Fibroblast of lung (primary cell): ENCODE results near the gene ATG4B. TPM values are rescaled to one million over a fixed set of nuclear protein-coding genes. Genes with fewer than 3 reads are reported as not detected.

Experiments
- DNase-seq, 2 donors: peaks; one replicate each; pipeline versions ENCODE4 v3.0.0 to v3.0.0-alpha.2; 2010; ENCODE audit warnings: low read depth in 2 of 2
- H2AFZ ChIP-seq: 2 replicates; pipeline ENCODE4 v1.5.1; 2012; ENCODE audit warnings: low read length, control low read depth, inconsistent platforms
- H3K27ac ChIP-seq: 2 replicates; pipeline ENCODE4 v1.5.1; 2011; ENCODE audit warnings: low read length, control low read depth; ENCODE audit not compliant: insufficient read depth
- H3K27me3 ChIP-seq: 2 replicates; pipeline ENCODE4 v1.5.1; 2011; ENCODE audit warnings: mild to moderate bottlenecking, low read length; ENCODE audit not compliant: control insufficient read depth, insufficient read depth
- H3K36me3 ChIP-seq: 2 replicates; pipeline ENCODE4 v1.5.1; 2011; ENCODE audit warnings: low read length; ENCODE audit not compliant: control insufficient read depth, insufficient read depth
- H3K4me1 ChIP-seq: 2 replicates; pipeline ENCODE4 v1.5.1; 2011; ENCODE audit warnings: low read length; ENCODE audit not compliant: control insufficient read depth, insufficient read depth; ENCODE audit errors: extremely low read depth
- H3K4me2 ChIP-seq: 2 replicates; pipeline ENCODE4 v1.5.1; 2011; ENCODE audit warnings: low read length, control low read depth; ENCODE audit not compliant: insufficient read depth; ENCODE audit errors: extremely low read depth
- H3K4me3 ChIP-seq, 4 experiments: fragments of 200-600 bp in 1 of 4; sonication (generic) in 1 of 4; replicated peaks in 1 of 4; 2 replicates each; pipeline ENCODE4 v1.5.1; 2011 to 2016; ENCODE audit warnings: low read length in 4 of 4, low read depth in 3 of 4, mild to moderate bottlenecking in 3 of 4, control low read depth in 2 of 4, inconsistent platforms in 1 of 4, mixed read lengths in 1 of 4; ENCODE audit not compliant: insufficient read depth in 1 of 4; ENCODE audit errors: control extremely low read depth in 1 of 4
- H3K79me2 ChIP-seq: 2 replicates; pipeline ENCODE4 v1.5.1; 2012; ENCODE audit warnings: mild to moderate bottlenecking, low read length, inconsistent platforms; ENCODE audit not compliant: control insufficient read depth, insufficient read depth
- H3K9ac ChIP-seq: 2 replicates; pipeline ENCODE4 v1.5.1; 2011; ENCODE audit warnings: mild to moderate bottlenecking, low read length, control low read depth; ENCODE audit not compliant: insufficient read depth
- H3K9me3 ChIP-seq: 2 replicates; pipeline ENCODE4 v1.5.1; 2012; ENCODE audit warnings: low read depth, low read length; ENCODE audit not compliant: control insufficient read depth, insufficient read depth
- H4K20me1 ChIP-seq: 2 replicates; pipeline ENCODE4 v1.5.1; 2011; ENCODE audit warnings: low read length; ENCODE audit not compliant: control insufficient read depth, insufficient read depth; ENCODE audit errors: extremely low read depth
- EZH2 ChIP-seq: IDR thresholded peaks from 2 replicates; pipeline ENCODE4 v1.5.1; 2012; ENCODE audit warnings: low read length, control low read depth, mild to moderate bottlenecking; ENCODE audit errors: missing control alignments
- polyA plus RNA-seq, 2 donors: library from polyadenylated mRNA; depleted of rRNA in 1 of 2; stranded (reverse) in 1 of 2; unstranded in 1 of 2; fragments of >200 nt; gene quantifications; 2 replicates each; pipeline ENCODE4 v1.2.1, GENCODE V29; 2011 to 2012; ENCODE audit warnings: missing spikeins in 1 of 2
- total RNA-seq: library from RNA; depleted of rRNA; stranded (reverse); fragments of >200 nt; gene quantifications from 2 replicates; pipeline ENCODE4 v1.2.1, GENCODE V29; 2014
- TF ChIP-seq, protein P1 (sequence below), 2 donors: IDR thresholded peaks in 1 of 2; conservative IDR thresholded peaks in 1 of 2; 1 replicate in 1 of 2; 2 replicates in 1 of 2; pipeline ENCODE4 v1.5.1; 2011 to 2012; ENCODE audit warnings: low read length in 2 of 2, control low read depth in 1 of 2, inconsistent platforms in 1 of 2, low read depth in 1 of 2, mild to moderate bottlenecking in 1 of 2

Gene ATG4B
- total and polyA plus RNA-seq, 2 donors (not counting 1 experiment from before 2014, with no cell fraction given), result 45.1 to 76.2 TPM

DNA sequence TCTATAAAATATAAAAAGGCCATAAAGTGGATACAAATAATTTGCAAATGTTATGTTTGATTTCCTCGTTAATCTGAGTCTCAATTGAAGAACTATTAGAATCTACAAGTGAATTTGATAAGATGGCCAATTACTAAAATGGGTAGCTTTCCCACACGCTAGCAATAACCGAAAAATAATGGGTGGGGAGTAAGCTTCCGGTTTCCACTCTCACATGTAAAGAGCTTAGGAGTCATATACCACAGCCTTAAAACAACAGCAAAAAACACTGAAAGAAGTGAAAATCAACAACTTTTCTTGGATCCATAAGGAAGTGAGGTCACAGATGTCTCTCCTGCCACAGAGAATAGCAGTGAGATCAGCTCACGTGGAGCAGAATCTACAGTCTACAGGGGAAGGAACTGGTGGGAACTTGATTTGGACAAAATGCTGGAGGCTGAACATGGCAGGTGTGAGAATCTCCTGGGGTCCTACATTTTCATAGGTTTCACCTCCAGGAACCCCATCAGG, 19.1 kb upstream of the ATG4B start:
- Histone ChIP-seq H3K4me1 (peaks cover 2% of the 10 kb centered on the region), H3K4me2 (no peak overlapping the region), H4K20me1 (no peaks in the 10 kb centered on the region), H3K9me3 (no peaks in the 10 kb centered on the region), H3K9ac (no peak overlapping the region), H3K79me2 (peaks cover 35% of the 10 kb centered on the region), H3K36me3 (peaks cover 2% of the 10 kb centered on the region), H3K27ac (no peak overlapping the region), H2AFZ (no peak overlapping the region), H3K27me3 (no peaks in the 10 kb centered on the region), H3K4me3 (no peak overlapping the region)
- TF ChIP-seq, protein P1, sequence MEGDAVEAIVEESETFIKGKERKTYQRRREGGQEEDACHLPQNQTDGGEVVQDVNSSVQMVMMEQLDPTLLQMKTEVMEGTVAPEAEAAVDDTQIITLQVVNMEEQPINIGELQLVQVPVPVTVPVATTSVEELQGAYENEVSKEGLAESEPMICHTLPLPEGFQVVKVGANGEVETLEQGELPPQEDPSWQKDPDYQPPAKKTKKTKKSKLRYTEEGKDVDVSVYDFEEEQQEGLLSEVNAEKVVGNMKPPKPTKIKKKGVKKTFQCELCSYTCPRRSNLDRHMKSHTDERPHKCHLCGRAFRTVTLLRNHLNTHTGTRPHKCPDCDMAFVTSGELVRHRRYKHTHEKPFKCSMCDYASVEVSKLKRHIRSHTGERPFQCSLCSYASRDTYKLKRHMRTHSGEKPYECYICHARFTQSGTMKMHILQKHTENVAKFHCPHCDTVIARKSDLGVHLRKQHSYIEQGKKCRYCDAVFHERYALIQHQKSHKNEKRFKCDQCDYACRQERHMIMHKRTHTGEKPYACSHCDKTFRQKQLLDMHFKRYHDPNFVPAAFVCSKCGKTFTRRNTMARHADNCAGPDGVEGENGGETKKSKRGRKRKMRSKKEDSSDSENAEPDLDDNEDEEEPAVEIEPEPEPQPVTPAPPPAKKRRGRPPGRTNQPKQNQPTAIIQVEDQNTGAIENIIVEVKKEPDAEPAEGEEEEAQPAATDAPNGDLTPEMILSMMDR (conservative IDR thresholded peaks at IDR 0.05 in 1 of 2, IDR thresholded peaks at IDR 0.05 in 1 of 2; ENCODE audit: low read depth in 1 of 2, low read length in 2 of 2), result no peak
- TF ChIP-seq EZH2, result no peak
- DNase-seq, result no peak

GRCh38 chr2:241618829-241619228, 18.7 kb upstream of the ATG4B start:
- no peaks in the 10 kb centered on the region for H3K9me3 ChIP-seq
- H3K36me3 ChIP-seq, result peaks cover 3% of the 10 kb centered on the region
- H3K27ac ChIP-seq, result no peak overlapping the region
- H3K4me3 ChIP-seq, result no peak overlapping the region
- H3K4me2 ChIP-seq, result no peak overlapping the region
- TF ChIP-seq, protein P1 (conservative IDR thresholded peaks at IDR 0.05 in 1 of 2, IDR thresholded peaks at IDR 0.05 in 1 of 2; ENCODE audit: low read depth in 1 of 2, low read length in 2 of 2), result no peak
- no peak for TF ChIP-seq EZH2
- H3K79me2 ChIP-seq, result peaks cover 39% of the 10 kb centered on the region
- H2AFZ ChIP-seq, result no peak overlapping the region
- H4K20me1 ChIP-seq, result no peaks in the 10 kb centered on the region
- no peak for DNase-seq
- peaks cover 2% of the 10 kb centered on the region for H3K4me1 ChIP-seq
- no peak overlapping the region for H3K9ac ChIP-seq
- H3K27me3 ChIP-seq, result no peaks in the 10 kb centered on the region

GRCh38 chr2:241619597-241620418, 17.7 kb upstream of the ATG4B start:
- Histone ChIP-seq H3K9me3 (no peaks in the 10 kb centered on the region), H2AFZ (no peak overlapping the region), H3K4me3 (no peak overlapping the region), H3K36me3 (peaks cover 4% of the 10 kb centered on the region), H3K4me2 (no peak overlapping the region), H3K9ac (no peak overlapping the region), H3K4me1 (peaks cover 2% of the 10 kb centered on the region), H3K79me2 (peaks cover 41% of the 10 kb centered on the region), H3K27ac (no peak overlapping the region), H3K27me3 (no peaks in the 10 kb centered on the region), H4K20me1 (no peaks in the 10 kb centered on the region)
- no peak for DNase-seq
- TF ChIP-seq, protein P1 (conservative IDR thresholded peaks at IDR 0.05 in 1 of 2, IDR thresholded peaks at IDR 0.05 in 1 of 2; ENCODE audit: low read depth in 1 of 2, low read length in 2 of 2), result no peak
- TF ChIP-seq EZH2, result no peak
